MM.1S (cell line): Measurements from ENCODE around the gene NR1D2.

ENCODE experiments used
- DNase-seq: peaks from one replicate; pipeline ENCODE4 v3.0.0-alpha.2; 2015
- H2AFZ ChIP-seq: fragments of 300-600 bp; sonication (generic); 2 replicates; pipeline ENCODE4 v1.6.0; 2016; ENCODE audit warnings: antibody characterized with exemption, low read length
- H3F3A ChIP-seq: fragments of 300-600 bp; sonication (generic); 2 replicates; pipeline ENCODE4 v1.6.1; 2016; ENCODE audit warnings: mild to moderate bottlenecking, antibody characterized with exemption, low read length, moderate library complexity, mixed read lengths; ENCODE audit not compliant: insufficient read depth
- H3K27ac ChIP-seq: fragments of 300-600 bp; sonication (generic); 2 replicates; pipeline ENCODE4 v1.5.1; 2016; ENCODE audit warnings: mild to moderate bottlenecking, low read length
- H3K27me3 ChIP-seq: fragments of 300-600 bp; sonication (generic); replicated peaks from 2 replicates; pipeline ENCODE4 v1.6.0; 2016; ENCODE audit warnings: low read length; ENCODE audit not compliant: insufficient read depth
- H3K36me3 ChIP-seq: fragments of 300-600 bp; sonication (generic); replicated peaks from 2 replicates; pipeline ENCODE4 v1.6.1; 2016; ENCODE audit warnings: mild to moderate bottlenecking, low read length, mixed read lengths; ENCODE audit not compliant: insufficient read depth
- H3K4me1 ChIP-seq: fragments of 300-600 bp; sonication (generic); 2 replicates; pipeline ENCODE4 v1.6.1; 2016; ENCODE audit warnings: low read length, mixed read lengths
- H3K4me2 ChIP-seq: fragments of 300-600 bp; sonication (generic); 2 replicates; pipeline ENCODE4 v1.6.0; 2016; ENCODE audit warnings: low read depth, low read length
- H3K4me3 ChIP-seq: fragments of 300-600 bp; sonication (generic); 2 replicates; pipeline ENCODE4 v1.5.1; 2016; ENCODE audit warnings: low read length, mixed read lengths
- H3K79me2 ChIP-seq: fragments of 300-600 bp; sonication (generic); 2 replicates; pipeline ENCODE4 v1.6.1; 2016; ENCODE audit warnings: mixed run types, low read length, mixed read lengths
- H3K9ac ChIP-seq: fragments of 300-600 bp; sonication (generic); 2 replicates; pipeline ENCODE4 v1.6.1; 2016; ENCODE audit warnings: low read length, mixed read lengths
- H3K9me2 ChIP-seq: fragments of 300-600 bp; sonication (generic); replicated peaks from 2 replicates; pipeline ENCODE4 v1.6.1; 2016; ENCODE audit warnings: mild to moderate bottlenecking, low read length, mixed read lengths; ENCODE audit not compliant: insufficient read depth
- H3K9me3 ChIP-seq: fragments of 300-600 bp; sonication (generic); replicated peaks from 2 replicates; pipeline ENCODE4 v1.6.1; 2016; ENCODE audit warnings: mild to moderate bottlenecking, low read length, mixed read lengths; ENCODE audit not compliant: insufficient read depth
- H4K20me1 ChIP-seq: fragments of 300-600 bp; sonication (generic); 2 replicates; pipeline ENCODE4 v1.6.1; 2016; ENCODE audit warnings: mild to moderate bottlenecking, low read length, moderate library complexity, mixed read lengths; ENCODE audit not compliant: insufficient read depth
- EZH2 ChIP-seq: fragments of 300-600 bp; sonication (generic); optimal IDR thresholded peaks from 2 replicates; pipeline ENCODE3; 2017; ENCODE audit warnings: low read depth, mild to moderate bottlenecking, antibody characterized with exemption, low read length, mixed read lengths
- EZH2phosphoT487 ChIP-seq: fragments of 300-600 bp; sonication (generic); IDR thresholded peaks from 2 replicates; pipeline ENCODE4 v1.6.1; 2018; ENCODE audit warnings: antibody characterized with exemption, low read length
- TF ChIP-seq, protein P1 (sequence below): fragments of 300-600 bp; sonication (generic); IDR thresholded peaks from 2 replicates; pipeline ENCODE4 v1.5.1; 2016; ENCODE audit warnings: antibody characterized with exemption, low read length, mixed read lengths

The NR1D2 gene

DNA sequence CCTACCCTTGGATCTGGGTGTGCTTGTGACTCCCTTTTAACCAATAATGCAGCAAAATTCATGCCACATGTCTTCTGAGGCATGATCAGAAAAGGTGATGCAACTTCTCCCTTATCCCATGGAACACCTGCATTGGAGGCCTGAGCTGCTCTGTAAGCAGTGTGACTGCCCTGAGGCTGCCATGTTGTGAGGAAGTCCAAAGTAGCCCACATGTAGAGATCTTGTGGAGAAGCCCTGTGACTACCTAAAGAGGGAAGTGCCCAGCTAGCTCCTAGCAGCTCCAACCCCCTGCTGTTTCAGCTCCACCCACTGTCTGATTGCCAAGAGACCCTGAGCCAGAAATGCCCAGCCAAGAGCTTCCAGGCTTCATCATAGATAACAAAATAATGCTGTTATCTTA lies 6.4 kb upstream of the NR1D2 start:
- no peak overlapping the region for H2AFZ ChIP-seq
- H3K9me3 ChIP-seq, result no peaks in the 10 kb centered on the region
- DNase-seq, result no peak
- no peaks in the 10 kb centered on the region for H3K4me1 ChIP-seq
- no peak overlapping the region for H3K9ac ChIP-seq
- H3K27ac ChIP-seq, result no peak overlapping the region
- H3K79me2 ChIP-seq, result no peaks in the 10 kb centered on the region
- no peaks in the 10 kb centered on the region for H3K27me3 ChIP-seq
- no peaks in the 10 kb centered on the region for H3K36me3 ChIP-seq
- H3F3A ChIP-seq, result no peaks in the 10 kb centered on the region
- no peak overlapping the region for H3K4me3 ChIP-seq
- H3K4me2 ChIP-seq, result no peak overlapping the region
- H4K20me1 ChIP-seq, result no peaks in the 10 kb centered on the region
- TF ChIP-seq, protein P1, sequence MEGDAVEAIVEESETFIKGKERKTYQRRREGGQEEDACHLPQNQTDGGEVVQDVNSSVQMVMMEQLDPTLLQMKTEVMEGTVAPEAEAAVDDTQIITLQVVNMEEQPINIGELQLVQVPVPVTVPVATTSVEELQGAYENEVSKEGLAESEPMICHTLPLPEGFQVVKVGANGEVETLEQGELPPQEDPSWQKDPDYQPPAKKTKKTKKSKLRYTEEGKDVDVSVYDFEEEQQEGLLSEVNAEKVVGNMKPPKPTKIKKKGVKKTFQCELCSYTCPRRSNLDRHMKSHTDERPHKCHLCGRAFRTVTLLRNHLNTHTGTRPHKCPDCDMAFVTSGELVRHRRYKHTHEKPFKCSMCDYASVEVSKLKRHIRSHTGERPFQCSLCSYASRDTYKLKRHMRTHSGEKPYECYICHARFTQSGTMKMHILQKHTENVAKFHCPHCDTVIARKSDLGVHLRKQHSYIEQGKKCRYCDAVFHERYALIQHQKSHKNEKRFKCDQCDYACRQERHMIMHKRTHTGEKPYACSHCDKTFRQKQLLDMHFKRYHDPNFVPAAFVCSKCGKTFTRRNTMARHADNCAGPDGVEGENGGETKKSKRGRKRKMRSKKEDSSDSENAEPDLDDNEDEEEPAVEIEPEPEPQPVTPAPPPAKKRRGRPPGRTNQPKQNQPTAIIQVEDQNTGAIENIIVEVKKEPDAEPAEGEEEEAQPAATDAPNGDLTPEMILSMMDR, result no peak
- TF ChIP-seq EZH2 (no peak), EZH2phosphoT487 (no peak)
- H3K9me2 ChIP-seq, result no peaks in the 10 kb centered on the region

DNA sequence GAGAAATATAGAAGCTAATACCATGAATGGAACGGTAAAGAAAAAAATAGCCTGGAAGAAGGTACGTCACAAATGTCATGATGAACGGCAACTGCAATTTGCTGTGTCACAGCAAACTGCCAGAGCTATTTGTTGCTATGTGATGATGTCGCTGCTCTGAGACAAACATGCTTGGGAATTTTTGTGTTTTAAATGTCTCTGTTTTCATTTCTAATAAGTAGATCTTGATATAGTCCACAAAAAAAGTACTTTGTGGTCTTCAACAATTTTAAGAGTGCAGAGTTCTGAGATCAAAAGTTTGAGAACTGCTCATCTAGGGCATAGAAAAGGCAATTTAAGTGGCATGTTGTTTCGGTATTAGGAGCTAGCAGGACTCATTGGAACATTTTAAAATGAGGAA lies 4.3 kb upstream of the NR1D2 start:
- H2AFZ ChIP-seq, result no peak overlapping the region
- no peak overlapping the region for H3K27ac ChIP-seq
- H4K20me1 ChIP-seq, result no peaks in the 10 kb centered on the region
- H3K4me3 ChIP-seq, result no peak overlapping the region
- H3K9me2 ChIP-seq, result no peaks in the 10 kb centered on the region
- no peaks in the 10 kb centered on the region for H3K36me3 ChIP-seq
- H3K79me2 ChIP-seq, result no peaks in the 10 kb centered on the region
- H3K4me1 ChIP-seq, result no peaks in the 10 kb centered on the region
- TF ChIP-seq, protein P1, result no peak
- TF ChIP-seq EZH2phosphoT487 (no peak), EZH2 (no peak)
- no peak overlapping the region for H3K9ac ChIP-seq
- H3F3A ChIP-seq, result no peaks in the 10 kb centered on the region
- DNase-seq, result no peak
- no peaks in the 10 kb centered on the region for H3K9me3 ChIP-seq
- H3K4me2 ChIP-seq, result no peak overlapping the region
- H3K27me3 ChIP-seq, result no peaks in the 10 kb centered on the region

DNA sequence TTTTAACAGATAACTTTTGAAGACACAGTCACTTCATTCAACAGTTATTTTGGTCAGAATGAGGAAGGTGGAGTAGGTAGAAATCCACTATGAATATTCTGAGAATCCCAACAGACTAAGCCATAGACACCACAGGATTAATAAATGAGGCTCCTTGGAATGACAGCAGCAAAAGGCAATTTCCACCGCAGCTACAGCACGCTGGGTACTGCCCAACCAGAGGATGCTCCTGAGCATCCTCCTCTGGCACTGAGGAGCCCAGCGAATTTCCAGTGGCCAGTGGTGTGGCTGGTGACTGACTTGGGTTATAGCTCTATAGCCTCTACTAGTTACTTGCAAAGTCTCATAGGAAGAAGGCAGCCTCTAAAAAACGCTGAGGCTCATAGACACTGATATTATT lies 3.6 kb upstream of the NR1D2 start:
- no peak for DNase-seq

More for the DNA sequence above, 3.6 kb upstream of the NR1D2 start:
- H3K79me2 ChIP-seq, result peaks cover 4% of the 10 kb centered on the region
- TF ChIP-seq EZH2, result no peak
- TF ChIP-seq, protein P1, result no peak
- no peak for TF ChIP-seq EZH2phosphoT487
- no peak overlapping the region for H3K27ac ChIP-seq
- 0 out of 2 replicates have a peak, but pooled peaks cover 3% of the 10 kb centered on the region for H3F3A ChIP-seq
- no peak overlapping the region for H2AFZ ChIP-seq
- H3K4me2 ChIP-seq, result no peak overlapping the region
- H3K4me3 ChIP-seq, result no peak overlapping the region
- H3K27me3 ChIP-seq, result no peaks in the 10 kb centered on the region
- H3K9me2 ChIP-seq, result no peaks in the 10 kb centered on the region
- no peaks in the 10 kb centered on the region for H3K9me3 ChIP-seq
- no peak overlapping the region for H3K9ac ChIP-seq
- H4K20me1 ChIP-seq, result no peaks in the 10 kb centered on the region
- no peaks in the 10 kb centered on the region for H3K4me1 ChIP-seq
- H3K36me3 ChIP-seq, result no peaks in the 10 kb centered on the region
